HEK293 (cell line): ENCODE data around the gene CFAP410.

Experiments
- CTCF ChIA-PET: fragments of 350-600 bp; formaldehyde crosslinking; extraction: SDS; loops from one replicate; lab custom pipeline; 2021; ENCODE audit warnings: antibody characterized with exemption; lab: Yijun Ruan, JAX
- POLR2A ChIA-PET: fragments of 300-600 bp; formaldehyde crosslinking; extraction: SDS; loops from one replicate; lab custom pipeline; 2020; ENCODE audit warnings: antibody characterized with exemption, inconsistent platforms; lab: Yijun Ruan, JAX
- H3K27ac ChIP-seq: fragments of 200-500 bp; sonication (Bioruptor generic); 2 replicates; pipeline ENCODE4 v1.5.1; 2014; ENCODE audit warnings: low read depth, low read length, control low read depth, inconsistent platforms; ENCODE audit errors: extremely low read depth
- H3K36me3 ChIP-seq, 2 experiments: fragments of 200-500 bp in 1 of 2; sonication (Bioruptor generic) in 1 of 2; 1 replicate in 1 of 2; 2 replicates in 1 of 2; pipeline ENCODE4 v1.5.1; 2014 to 2017; ENCODE audit warnings: inconsistent platforms in 2 of 2, low read length in 2 of 2; ENCODE audit not compliant: control insufficient read depth in 2 of 2, insufficient read depth in 1 of 2
- H3K4me1 ChIP-seq: fragments of 200-500 bp; sonication (Bioruptor generic); 2 replicates; pipeline ENCODE4 v1.5.1; 2014; ENCODE audit warnings: mild to moderate bottlenecking, low read length, inconsistent platforms; ENCODE audit not compliant: control insufficient read depth, insufficient read depth
- H3K4me3 ChIP-seq: 2 replicates; pipeline ENCODE4 v1.5.1; 2011; ENCODE audit warnings: low read depth, mild to moderate bottlenecking, control low read depth, low read length, moderate library complexity
- H3K9me3 ChIP-seq: fragments of 200-500 bp; sonication (Bioruptor generic); 2 replicates; pipeline ENCODE4 v1.5.1; 2014; ENCODE audit warnings: low read depth, low read length, inconsistent platforms; ENCODE audit not compliant: control insufficient read depth, insufficient read depth
- KLF1 ChIP-seq: fragments of 450-650 bp; formaldehyde crosslinking; IDR thresholded peaks from 2 replicates; pipeline ENCODE4 v1.5.1; 2016; ENCODE audit warnings: missing biosample characterization, missing genetic modification characterization
- ZNF133 ChIP-seq: fragments of 450-650 bp; formaldehyde crosslinking; IDR thresholded peaks from 2 replicates; pipeline ENCODE4 v1.5.1; 2016; ENCODE audit warnings: missing biosample characterization, missing genetic modification characterization
- ZNF146 ChIP-seq: fragments of 450-650 bp; formaldehyde crosslinking; IDR thresholded peaks from 2 replicates; pipeline ENCODE4 v1.5.1; 2016; ENCODE audit warnings: missing biosample characterization, missing genetic modification characterization
- ZNF302 ChIP-seq: fragments of 450-650 bp; formaldehyde crosslinking; IDR thresholded peaks from 2 replicates; pipeline ENCODE4 v1.5.1; 2016; ENCODE audit warnings: missing biosample characterization, missing genetic modification characterization, low read depth
- ZNF391 ChIP-seq: fragments of 450-650 bp; formaldehyde crosslinking; IDR thresholded peaks from 2 replicates; pipeline ENCODE4 v1.5.1; 2016; ENCODE audit warnings: low read depth, missing biosample characterization, missing genetic modification characterization, borderline replicate concordance
- ZNF600 ChIP-seq: fragments of 450-650 bp; formaldehyde crosslinking; IDR thresholded peaks from 2 replicates; pipeline ENCODE4 v1.5.1; 2016; ENCODE audit warnings: missing biosample characterization, missing genetic modification characterization
- ZNF658 ChIP-seq: fragments of 450-650 bp; formaldehyde crosslinking; IDR thresholded peaks from 2 replicates; pipeline ENCODE4; 2016; ENCODE audit warnings: missing biosample characterization, missing genetic modification characterization
- ZNF792 ChIP-seq: fragments of 450-650 bp; formaldehyde crosslinking; IDR thresholded peaks from 2 replicates; pipeline ENCODE4 v1.5.1; 2016; ENCODE audit warnings: missing biosample characterization, missing genetic modification characterization
- TF ChIP-seq, protein P1 (sequence below): fragments of 450-650 bp; formaldehyde crosslinking; IDR thresholded peaks from 2 replicates; pipeline ENCODE4 v1.5.1; 2017; ENCODE audit warnings: missing biosample characterization, missing genetic modification characterization
- TF ChIP-seq, protein P2 (sequence below): fragments of 450-650 bp; formaldehyde crosslinking; optimal IDR thresholded peaks from 2 replicates; pipeline ENCODE3; 2016; ENCODE audit warnings: missing biosample characterization, mild to moderate bottlenecking, missing genetic modification characterization
- TF ChIP-seq, protein P3 (sequence below): fragments of 450-650 bp; formaldehyde crosslinking; IDR thresholded peaks from 2 replicates; pipeline ENCODE4 v1.5.1; 2017; ENCODE audit warnings: missing biosample characterization, mild to moderate bottlenecking, missing genetic modification characterization, moderate library complexity
- TF ChIP-seq, protein P4 (sequence below): fragments of 450-650 bp; formaldehyde crosslinking; IDR thresholded peaks from 2 replicates; pipeline ENCODE4 v1.5.0; 2017; ENCODE audit warnings: missing biosample characterization, missing genetic modification characterization, borderline replicate concordance
- TF ChIP-seq, protein P5 (sequence below): fragments of 450-650 bp; formaldehyde crosslinking; IDR thresholded peaks from 2 replicates; pipeline ENCODE4 v1.5.1; 2017; ENCODE audit warnings: missing biosample characterization, missing genetic modification characterization
- TF ChIP-seq, protein P6 (sequence below): fragments of 450-650 bp; formaldehyde crosslinking; IDR thresholded peaks from 2 replicates; pipeline ENCODE4 v1.5.1; 2016; ENCODE audit warnings: missing biosample characterization, missing genetic modification characterization, borderline replicate concordance

The CFAP410 gene

DNA sequence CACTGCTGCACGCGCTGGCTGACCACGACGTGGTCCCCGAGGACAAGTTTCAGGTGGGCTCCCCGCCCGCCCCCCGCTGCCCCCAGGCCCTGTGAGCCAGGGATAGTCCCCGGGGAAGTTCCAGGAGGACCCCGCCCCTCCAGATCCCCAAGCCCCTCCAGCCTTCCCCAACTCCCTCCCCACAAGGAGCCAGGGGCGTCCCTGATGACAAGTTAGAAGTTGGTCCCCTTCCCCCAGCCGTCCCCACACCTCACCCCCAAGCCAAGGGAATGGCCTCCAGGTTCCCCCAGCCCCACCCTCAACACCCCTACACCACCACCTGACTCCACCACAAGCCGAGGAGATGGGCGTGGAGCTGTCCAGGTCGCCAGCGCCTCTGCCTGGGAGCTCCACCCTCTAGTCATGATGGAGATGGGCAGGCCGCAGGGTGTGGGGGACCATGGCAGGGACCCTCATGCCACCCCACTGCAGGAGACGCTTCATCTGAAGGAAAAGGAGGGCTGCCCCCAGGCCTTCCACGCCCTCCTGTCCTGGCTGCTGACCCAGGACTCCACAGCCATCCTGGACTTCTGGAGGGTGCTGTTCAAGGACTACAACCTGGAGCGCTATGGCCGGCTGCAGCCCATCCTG, 53.0 kb downstream of the CFAP410 start:
- TF ChIP-seq KLF1: peak; percentile 45
- TF ChIP-seq, protein P1, sequence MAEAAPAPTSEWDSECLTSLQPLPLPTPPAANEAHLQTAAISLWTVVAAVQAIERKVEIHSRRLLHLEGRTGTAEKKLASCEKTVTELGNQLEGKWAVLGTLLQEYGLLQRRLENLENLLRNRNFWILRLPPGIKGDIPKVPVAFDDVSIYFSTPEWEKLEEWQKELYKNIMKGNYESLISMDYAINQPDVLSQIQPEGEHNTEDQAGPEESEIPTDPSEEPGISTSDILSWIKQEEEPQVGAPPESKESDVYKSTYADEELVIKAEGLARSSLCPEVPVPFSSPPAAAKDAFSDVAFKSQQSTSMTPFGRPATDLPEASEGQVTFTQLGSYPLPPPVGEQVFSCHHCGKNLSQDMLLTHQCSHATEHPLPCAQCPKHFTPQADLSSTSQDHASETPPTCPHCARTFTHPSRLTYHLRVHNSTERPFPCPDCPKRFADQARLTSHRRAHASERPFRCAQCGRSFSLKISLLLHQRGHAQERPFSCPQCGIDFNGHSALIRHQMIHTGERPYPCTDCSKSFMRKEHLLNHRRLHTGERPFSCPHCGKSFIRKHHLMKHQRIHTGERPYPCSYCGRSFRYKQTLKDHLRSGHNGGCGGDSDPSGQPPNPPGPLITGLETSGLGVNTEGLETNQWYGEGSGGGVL (tag by site-specific recombination): no peak
- Histone ChIP-seq H3K4me3 (no peak overlapping the region), H3K27ac (no peak overlapping the region), H3K9me3 (no peaks in the 10 kb centered on the region), H3K4me1 (no peaks in the 10 kb centered on the region), H3K36me3 (no peaks in the 10 kb centered on the region)
- CTCF ChIA-PET: interaction anchor here (1.9 kb wide), 1 partner anchor 12 kb away, joined by 14 read pairs; no protein-coding TSS in a partner anchor
- POLR2A ChIA-PET: no interaction called here

DNA sequence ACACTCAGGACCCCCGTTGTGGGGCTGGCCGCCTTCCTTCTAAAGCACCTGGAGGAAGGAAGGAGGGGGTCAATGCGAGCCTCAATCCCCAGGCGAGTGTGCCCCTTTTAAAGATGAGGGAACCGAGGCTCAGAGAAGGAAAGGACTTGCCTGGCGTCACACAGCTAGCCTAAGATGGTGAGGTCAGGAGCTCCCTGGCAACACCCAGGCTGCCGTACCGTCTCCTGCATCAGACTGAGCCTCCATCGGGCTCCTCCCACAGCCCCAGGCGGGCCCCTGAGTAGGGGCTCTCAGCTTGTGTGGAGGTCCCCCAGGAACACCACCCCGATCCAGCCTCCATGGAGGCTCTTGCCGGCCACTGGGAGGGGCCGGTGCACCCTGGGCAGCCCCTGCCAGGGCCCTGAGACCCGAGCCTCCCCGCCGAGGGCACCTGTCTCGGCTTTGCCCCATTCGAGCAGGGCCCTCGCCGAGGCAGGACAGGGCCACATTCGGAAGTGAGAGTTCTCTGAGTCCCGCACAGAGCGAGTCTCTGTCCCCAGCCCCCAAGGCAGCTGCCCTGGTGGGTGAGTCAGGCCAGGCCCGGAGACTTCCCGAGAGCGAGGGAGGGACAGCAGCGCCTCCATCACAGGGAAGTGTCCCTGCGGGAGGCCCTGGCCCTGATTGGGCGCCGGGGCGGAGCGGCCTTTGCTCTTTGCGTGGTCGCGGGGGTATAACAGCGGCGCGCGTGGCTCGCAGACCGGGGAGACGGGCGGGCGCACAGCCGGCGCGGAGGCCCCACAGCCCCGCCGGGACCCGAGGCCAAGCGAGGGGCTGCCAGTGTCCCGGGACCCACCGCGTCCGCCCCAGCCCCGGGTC, 53.8 kb downstream of the CFAP410 start, which contains the start of gene AIRE:
AIRE (plus strand) TSS at position 739 of the 855 bp plus-strand sequence. CDS start 131 bp downstream, outside the sequence.
- no peak within 1 kb of the TSS for H3K27ac ChIP-seq
- POLR2A ChIA-PET: no interaction called here

DNA sequence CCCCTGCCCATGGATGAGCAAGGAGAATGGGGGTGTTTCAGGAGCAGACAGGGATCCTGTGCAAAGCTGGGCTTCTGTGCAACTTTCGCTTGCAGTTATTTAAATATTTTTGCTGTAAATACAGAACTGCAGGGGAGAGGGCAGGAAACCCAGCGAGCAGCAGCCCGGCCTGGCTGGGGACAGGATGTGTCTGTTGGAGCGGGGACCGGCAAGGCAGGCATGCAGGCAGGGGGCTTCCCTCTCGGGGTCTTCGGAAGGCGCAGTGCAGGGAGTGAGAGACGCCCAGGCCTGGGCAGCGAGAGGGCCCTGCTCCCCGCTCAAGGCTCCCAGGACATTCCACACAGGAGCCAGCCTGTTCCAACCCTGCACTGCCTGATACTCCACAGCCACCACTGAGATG, 55.2 kb downstream of the CFAP410 start:
- no peaks in the 10 kb centered on the region for H3K9me3 ChIP-seq
- TF ChIP-seq, protein P2, sequence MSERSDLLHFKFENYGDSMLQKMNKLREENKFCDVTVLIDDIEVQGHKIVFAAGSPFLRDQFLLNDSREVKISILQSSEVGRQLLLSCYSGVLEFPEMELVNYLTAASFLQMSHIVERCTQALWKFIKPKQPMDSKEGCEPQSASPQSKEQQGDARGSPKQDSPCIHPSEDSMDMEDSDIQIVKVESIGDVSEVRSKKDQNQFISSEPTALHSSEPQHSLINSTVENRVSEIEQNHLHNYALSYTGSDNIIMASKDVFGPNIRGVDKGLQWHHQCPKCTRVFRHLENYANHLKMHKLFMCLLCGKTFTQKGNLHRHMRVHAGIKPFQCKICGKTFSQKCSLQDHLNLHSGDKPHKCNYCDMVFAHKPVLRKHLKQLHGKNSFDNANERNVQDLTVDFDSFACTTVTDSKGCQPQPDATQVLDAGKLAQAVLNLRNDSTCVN (tag by site-specific recombination): no peak
- TF ChIP-seq, protein P3, sequence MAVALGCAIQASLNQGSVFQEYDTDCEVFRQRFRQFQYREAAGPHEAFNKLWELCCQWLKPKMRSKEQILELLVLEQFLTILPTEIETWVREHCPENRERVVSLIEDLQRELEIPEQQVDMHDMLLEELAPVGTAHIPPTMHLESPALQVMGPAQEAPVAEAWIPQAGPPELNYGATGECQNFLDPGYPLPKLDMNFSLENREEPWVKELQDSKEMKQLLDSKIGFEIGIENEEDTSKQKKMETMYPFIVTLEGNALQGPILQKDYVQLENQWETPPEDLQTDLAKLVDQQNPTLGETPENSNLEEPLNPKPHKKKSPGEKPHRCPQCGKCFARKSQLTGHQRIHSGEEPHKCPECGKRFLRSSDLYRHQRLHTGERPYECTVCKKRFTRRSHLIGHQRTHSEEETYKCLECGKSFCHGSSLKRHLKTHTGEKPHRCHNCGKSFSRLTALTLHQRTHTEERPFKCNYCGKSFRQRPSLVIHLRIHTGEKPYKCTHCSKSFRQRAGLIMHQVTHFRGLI: no peak
- TF ChIP-seq, protein P4, sequence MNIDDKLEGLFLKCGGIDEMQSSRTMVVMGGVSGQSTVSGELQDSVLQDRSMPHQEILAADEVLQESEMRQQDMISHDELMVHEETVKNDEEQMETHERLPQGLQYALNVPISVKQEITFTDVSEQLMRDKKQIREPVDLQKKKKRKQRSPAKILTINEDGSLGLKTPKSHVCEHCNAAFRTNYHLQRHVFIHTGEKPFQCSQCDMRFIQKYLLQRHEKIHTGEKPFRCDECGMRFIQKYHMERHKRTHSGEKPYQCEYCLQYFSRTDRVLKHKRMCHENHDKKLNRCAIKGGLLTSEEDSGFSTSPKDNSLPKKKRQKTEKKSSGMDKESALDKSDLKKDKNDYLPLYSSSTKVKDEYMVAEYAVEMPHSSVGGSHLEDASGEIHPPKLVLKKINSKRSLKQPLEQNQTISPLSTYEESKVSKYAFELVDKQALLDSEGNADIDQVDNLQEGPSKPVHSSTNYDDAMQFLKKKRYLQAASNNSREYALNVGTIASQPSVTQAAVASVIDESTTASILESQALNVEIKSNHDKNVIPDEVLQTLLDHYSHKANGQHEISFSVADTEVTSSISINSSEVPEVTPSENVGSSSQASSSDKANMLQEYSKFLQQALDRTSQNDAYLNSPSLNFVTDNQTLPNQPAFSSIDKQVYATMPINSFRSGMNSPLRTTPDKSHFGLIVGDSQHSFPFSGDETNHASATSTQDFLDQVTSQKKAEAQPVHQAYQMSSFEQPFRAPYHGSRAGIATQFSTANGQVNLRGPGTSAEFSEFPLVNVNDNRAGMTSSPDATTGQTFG (tag by site-specific recombination): no peak
- TF ChIP-seq ZNF391 (tag by site-specific recombination): no peak
- no peak for TF ChIP-seq ZNF302 (tag by site-specific recombination)
- no peak for TF ChIP-seq ZNF133 (tag by site-specific recombination)
- no peak for TF ChIP-seq ZNF792 (tag by site-specific recombination)
- TF ChIP-seq, protein P5, sequence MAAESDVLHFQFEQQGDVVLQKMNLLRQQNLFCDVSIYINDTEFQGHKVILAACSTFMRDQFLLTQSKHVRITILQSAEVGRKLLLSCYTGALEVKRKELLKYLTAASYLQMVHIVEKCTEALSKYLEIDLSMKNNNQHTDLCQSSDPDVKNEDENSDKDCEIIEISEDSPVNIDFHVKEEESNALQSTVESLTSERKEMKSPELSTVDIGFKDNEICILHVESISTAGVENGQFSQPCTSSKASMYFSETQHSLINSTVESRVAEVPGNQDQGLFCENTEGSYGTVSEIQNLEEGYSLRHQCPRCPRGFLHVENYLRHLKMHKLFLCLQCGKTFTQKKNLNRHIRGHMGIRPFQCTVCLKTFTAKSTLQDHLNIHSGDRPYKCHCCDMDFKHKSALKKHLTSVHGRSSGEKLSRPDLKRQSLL (tag by site-specific recombination): no peak
- TF ChIP-seq, protein P6, sequence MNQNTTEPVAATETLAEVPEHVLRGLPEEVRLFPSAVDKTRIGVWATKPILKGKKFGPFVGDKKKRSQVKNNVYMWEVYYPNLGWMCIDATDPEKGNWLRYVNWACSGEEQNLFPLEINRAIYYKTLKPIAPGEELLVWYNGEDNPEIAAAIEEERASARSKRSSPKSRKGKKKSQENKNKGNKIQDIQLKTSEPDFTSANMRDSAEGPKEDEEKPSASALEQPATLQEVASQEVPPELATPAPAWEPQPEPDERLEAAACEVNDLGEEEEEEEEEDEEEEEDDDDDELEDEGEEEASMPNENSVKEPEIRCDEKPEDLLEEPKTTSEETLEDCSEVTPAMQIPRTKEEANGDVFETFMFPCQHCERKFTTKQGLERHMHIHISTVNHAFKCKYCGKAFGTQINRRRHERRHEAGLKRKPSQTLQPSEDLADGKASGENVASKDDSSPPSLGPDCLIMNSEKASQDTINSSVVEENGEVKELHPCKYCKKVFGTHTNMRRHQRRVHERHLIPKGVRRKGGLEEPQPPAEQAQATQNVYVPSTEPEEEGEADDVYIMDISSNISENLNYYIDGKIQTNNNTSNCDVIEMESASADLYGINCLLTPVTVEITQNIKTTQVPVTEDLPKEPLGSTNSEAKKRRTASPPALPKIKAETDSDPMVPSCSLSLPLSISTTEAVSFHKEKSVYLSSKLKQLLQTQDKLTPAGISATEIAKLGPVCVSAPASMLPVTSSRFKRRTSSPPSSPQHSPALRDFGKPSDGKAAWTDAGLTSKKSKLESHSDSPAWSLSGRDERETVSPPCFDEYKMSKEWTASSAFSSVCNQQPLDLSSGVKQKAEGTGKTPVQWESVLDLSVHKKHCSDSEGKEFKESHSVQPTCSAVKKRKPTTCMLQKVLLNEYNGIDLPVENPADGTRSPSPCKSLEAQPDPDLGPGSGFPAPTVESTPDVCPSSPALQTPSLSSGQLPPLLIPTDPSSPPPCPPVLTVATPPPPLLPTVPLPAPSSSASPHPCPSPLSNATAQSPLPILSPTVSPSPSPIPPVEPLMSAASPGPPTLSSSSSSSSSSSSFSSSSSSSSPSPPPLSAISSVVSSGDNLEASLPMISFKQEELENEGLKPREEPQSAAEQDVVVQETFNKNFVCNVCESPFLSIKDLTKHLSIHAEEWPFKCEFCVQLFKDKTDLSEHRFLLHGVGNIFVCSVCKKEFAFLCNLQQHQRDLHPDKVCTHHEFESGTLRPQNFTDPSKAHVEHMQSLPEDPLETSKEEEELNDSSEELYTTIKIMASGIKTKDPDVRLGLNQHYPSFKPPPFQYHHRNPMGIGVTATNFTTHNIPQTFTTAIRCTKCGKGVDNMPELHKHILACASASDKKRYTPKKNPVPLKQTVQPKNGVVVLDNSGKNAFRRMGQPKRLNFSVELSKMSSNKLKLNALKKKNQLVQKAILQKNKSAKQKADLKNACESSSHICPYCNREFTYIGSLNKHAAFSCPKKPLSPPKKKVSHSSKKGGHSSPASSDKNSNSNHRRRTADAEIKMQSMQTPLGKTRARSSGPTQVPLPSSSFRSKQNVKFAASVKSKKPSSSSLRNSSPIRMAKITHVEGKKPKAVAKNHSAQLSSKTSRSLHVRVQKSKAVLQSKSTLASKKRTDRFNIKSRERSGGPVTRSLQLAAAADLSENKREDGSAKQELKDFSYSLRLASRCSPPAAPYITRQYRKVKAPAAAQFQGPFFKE (tag by site-specific recombination): no peak
- TF ChIP-seq ZNF146 (tag by site-specific recombination): no peak

More for the DNA sequence above, 53.8 kb downstream of the CFAP410 start, which contains the start of gene AIRE:
- CTCF ChIA-PET: no interaction called here
- H3K4me1 ChIP-seq: no peaks in the 10 kb centered on the region
- H3K9me3 ChIP-seq: no peaks in the 10 kb centered on the region
- TF ChIP-seq ZNF600 (peak; percentile 46), ZNF658 (tag by site-specific recombination) (no peak)
- H3K36me3 ChIP-seq: no peaks in the 10 kb centered on the region
- no peak within 1 kb of the TSS for H3K4me3 ChIP-seq

More for the DNA sequence above, 55.2 kb downstream of the CFAP410 start:
- H3K4me1 ChIP-seq: no peaks in the 10 kb centered on the region
- CTCF ChIA-PET: interaction anchor here (0.7 kb wide), 1 partner anchor 9 kb away, joined by 3 read pairs; no protein-coding TSS in a partner anchor
- H3K27ac ChIP-seq: no peak overlapping the region
- H3K36me3 ChIP-seq: no peaks in the 10 kb centered on the region
- POLR2A ChIA-PET: no interaction called here
- H3K4me3 ChIP-seq: no peak overlapping the region
